ENCODE data around the gene ATXN10.

DNA sequence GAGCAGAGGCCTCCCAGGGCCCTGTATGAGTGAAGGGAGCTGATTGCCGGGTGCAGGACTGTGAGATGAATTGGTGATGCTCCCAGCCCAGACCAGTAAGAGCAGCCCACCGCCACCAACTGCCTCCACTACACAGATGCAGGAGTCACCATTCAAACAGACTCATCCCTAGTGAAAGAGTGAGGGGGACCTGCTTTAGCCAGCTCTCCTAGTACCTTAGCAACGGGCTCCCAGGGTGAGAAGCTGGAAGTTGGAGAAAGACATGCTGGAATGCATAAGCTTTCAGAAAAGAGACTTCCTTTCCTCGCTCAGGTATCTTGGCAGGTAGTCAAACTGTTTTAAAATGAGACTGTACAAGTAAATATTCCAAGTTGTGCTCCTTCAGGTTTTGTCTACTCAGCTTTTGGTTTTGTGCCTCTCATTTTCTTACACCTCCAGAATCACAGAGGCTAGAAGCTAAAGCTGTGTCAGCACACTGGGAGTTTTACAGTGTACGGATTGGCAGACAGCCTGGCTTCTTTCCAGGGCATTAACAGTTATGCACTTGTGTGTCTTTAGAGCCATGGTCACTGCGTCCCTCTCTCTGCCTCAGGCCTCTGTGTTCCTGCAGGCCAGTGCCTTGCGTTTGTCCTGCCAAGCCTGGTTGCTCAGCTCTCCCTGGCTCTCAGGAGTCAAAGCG, 146.2 kb downstream of the ATXN10 start:
- TF ChIP-seq, protein P1, sequence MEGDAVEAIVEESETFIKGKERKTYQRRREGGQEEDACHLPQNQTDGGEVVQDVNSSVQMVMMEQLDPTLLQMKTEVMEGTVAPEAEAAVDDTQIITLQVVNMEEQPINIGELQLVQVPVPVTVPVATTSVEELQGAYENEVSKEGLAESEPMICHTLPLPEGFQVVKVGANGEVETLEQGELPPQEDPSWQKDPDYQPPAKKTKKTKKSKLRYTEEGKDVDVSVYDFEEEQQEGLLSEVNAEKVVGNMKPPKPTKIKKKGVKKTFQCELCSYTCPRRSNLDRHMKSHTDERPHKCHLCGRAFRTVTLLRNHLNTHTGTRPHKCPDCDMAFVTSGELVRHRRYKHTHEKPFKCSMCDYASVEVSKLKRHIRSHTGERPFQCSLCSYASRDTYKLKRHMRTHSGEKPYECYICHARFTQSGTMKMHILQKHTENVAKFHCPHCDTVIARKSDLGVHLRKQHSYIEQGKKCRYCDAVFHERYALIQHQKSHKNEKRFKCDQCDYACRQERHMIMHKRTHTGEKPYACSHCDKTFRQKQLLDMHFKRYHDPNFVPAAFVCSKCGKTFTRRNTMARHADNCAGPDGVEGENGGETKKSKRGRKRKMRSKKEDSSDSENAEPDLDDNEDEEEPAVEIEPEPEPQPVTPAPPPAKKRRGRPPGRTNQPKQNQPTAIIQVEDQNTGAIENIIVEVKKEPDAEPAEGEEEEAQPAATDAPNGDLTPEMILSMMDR (IDR thresholded peaks at IDR 0.05) = no peak
- TF ChIP-seq POLR2A (IDR thresholded peaks at IDR 0.05) (no peak), EP300 (IDR thresholded peaks at IDR 0.05) (no peak)

All from gastroesophageal sphincter (tissue), 3 donors.